ENCODE data around the gene HPSE2. TPM values are rescaled to one million over a fixed set of nuclear protein-coding genes. Genes with fewer than 3 reads are reported as not detected.

Gene HPSE2
- total and polyA plus RNA-seq, 7 experiments from 2014 or later = not detected

GRCh38 chr10:98608411-98608810 is 627.2 kb downstream of the HPSE2 start:
- POLR2A ChIA-PET = no interaction called here
- Mint-ChIP-seq H3K4me1 (no peaks in the 10 kb centered on the region), H3K36me3 (no peaks in the 10 kb centered on the region), H3K9me3 (peaks cover 0 to 4% (median 0%) of the 10 kb centered on the region in 11 donors), H3K27me3 (peaks cover 14 to 50% (median 32%) of the 10 kb centered on the region in 5 donors), H3K27ac (no peak overlapping the region), H3K4me3 (no peak overlapping the region)
- no peak overlapping the region for H3K27ac ChIP-seq (ENCODE audit: low read depth, low read length)
- DNase-seq (no peak), ATAC-seq (no peak)
- no peaks in the 10 kb centered on the region for H3K4me1 ChIP-seq (ENCODE audit: control insufficient read depth in 2 of 2, insufficient read depth in 2 of 2, low read length in 2 of 2)
- H3K9me3 ChIP-seq (ENCODE audit: control insufficient read depth in 2 of 3, low read length in 3 of 3) = no peaks in the 10 kb centered on the region
- H3K27me3 ChIP-seq (ENCODE audit: control insufficient read depth in 2 of 2, insufficient read depth in 2 of 2, low read length in 2 of 2) = peaks cover 0 to 2% of the 10 kb centered on the region in 2 donors
- H3K4me3 ChIP-seq (ENCODE audit: low read length) = no peak overlapping the region
- intact Hi-C loops (cut with micrococcal nuclease) = no loop called here
- CTCF ChIA-PET = no interaction called here
- H3K36me3 ChIP-seq (ENCODE audit: control insufficient read depth in 2 of 3, insufficient read depth in 3 of 3, low read length in 3 of 3) = no peaks in the 10 kb centered on the region

DNA sequence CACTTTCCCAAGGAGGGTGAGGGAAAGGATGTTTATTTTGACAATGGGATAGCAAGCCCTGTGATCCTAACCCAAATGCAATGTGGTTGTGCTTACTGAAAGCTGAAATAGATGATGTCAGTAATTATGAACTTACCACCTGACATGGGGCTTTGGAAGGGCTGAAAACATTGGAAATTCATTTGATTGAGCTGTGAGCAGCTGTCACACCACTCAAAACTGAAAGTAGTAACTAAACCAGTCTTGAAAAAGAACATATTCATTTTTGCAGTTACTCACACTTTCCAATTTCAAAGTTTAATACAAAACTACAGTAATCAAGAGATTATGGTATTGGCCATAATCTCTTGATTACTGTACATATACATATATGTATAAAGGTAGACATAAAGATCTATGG is 633.4 kb downstream of the HPSE2 start:
- Histone ChIP-seq H3K4me1 (ENCODE audit: control insufficient read depth in 2 of 2, insufficient read depth in 2 of 2, low read length in 2 of 2) (no peaks in the 10 kb centered on the region), H3K9me3 (ENCODE audit: control insufficient read depth in 2 of 3, low read length in 3 of 3) (no peaks in the 10 kb centered on the region), H3K27ac (ENCODE audit: low read depth, low read length) (no peak overlapping the region), H3K27me3 (ENCODE audit: control insufficient read depth in 2 of 2, insufficient read depth in 2 of 2, low read length in 2 of 2) (no peaks in the 10 kb centered on the region), H3K36me3 (ENCODE audit: control insufficient read depth in 2 of 3, insufficient read depth in 3 of 3, low read length in 3 of 3) (no peaks in the 10 kb centered on the region), H3K4me3 (ENCODE audit: low read length) (no peak overlapping the region)
- Mint-ChIP-seq H3K36me3 (peaks cover 0 to 6% (median 0%) of the 10 kb centered on the region in 5 donors), H3K27me3 (peaks cover 3 to 27% (median 20%) of the 10 kb centered on the region in 5 donors), H3K4me3 (no peak overlapping the region), H3K4me1 (no peaks in the 10 kb centered on the region), H3K9me3 (peaks cover 0 to 24% (median 7%) of the 10 kb centered on the region in 11 donors), H3K27ac (no peak overlapping the region)
- POLR2A ChIA-PET = no interaction called here
- no peak for DNase-seq
- no peak for ATAC-seq
- intact Hi-C loops (cut with micrococcal nuclease) = no loop called here
- CTCF ChIA-PET = no interaction called here

GRCh38 chr10:98599032-98599610 is 636.5 kb downstream of the HPSE2 start:
- Mint-ChIP-seq H3K27me3 (peaks cover 0 to 28% (median 12%) of the 10 kb centered on the region in 5 donors), H3K4me3 (no peak overlapping the region), H3K36me3 (peaks cover 0 to 6% (median 3%) of the 10 kb centered on the region in 5 donors), H3K9me3 (peaks cover 7 to 45% (median 12%) of the 10 kb centered on the region in 11 donors), H3K4me1 (no peaks in the 10 kb centered on the region), H3K27ac (no peak overlapping the region)
- Histone ChIP-seq H3K9me3 (ENCODE audit: control insufficient read depth in 2 of 3, low read length in 3 of 3) (no peaks in the 10 kb centered on the region), H3K4me3 (ENCODE audit: low read length) (no peak overlapping the region), H3K27ac (ENCODE audit: low read depth, low read length) (no peak overlapping the region), H3K27me3 (ENCODE audit: control insufficient read depth in 2 of 2, insufficient read depth in 2 of 2, low read length in 2 of 2) (no peaks in the 10 kb centered on the region), H3K36me3 (ENCODE audit: control insufficient read depth in 2 of 3, insufficient read depth in 3 of 3, low read length in 3 of 3) (no peaks in the 10 kb centered on the region), H3K4me1 (ENCODE audit: control insufficient read depth in 2 of 2, insufficient read depth in 2 of 2, low read length in 2 of 2) (no peaks in the 10 kb centered on the region)
- intact Hi-C loops (cut with micrococcal nuclease) = no loop called here
- ChIA-PET POLR2A (no interaction called here), CTCF (no interaction called here)
- DNase-seq (no peak), ATAC-seq (no peak)

DNA sequence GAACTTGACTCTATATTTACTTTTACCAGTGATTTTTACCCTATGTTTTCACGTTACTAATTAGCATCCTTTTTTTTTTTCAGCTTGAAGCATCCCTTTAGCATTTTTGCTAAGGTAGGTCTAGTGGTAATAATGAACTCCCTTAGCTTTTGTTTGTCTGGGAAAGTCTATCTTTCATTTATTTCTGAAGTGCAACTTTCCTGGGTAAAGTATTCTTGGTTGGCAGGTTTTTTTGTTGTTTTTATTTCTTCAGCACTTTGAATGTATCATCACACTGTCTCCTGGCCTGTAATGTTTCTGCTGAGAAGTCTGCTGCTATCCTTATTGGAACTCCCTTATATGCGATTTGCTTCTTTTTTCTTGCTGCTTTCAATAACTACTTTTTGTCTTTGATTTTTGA is 639.2 kb downstream of the HPSE2 start:
- Mint-ChIP-seq H3K9me3 (peaks cover 6 to 45% (median 12%) of the 10 kb centered on the region in 11 donors), H3K27ac (no peak overlapping the region), H3K36me3 (peaks cover 0 to 6% (median 3%) of the 10 kb centered on the region in 5 donors), H3K27me3 (peaks cover 0 to 17% (median 10%) of the 10 kb centered on the region in 5 donors), H3K4me1 (no peaks in the 10 kb centered on the region), H3K4me3 (no peak overlapping the region)
- Histone ChIP-seq H3K36me3 (ENCODE audit: control insufficient read depth in 2 of 3, insufficient read depth in 3 of 3, low read length in 3 of 3) (no peaks in the 10 kb centered on the region), H3K4me1 (ENCODE audit: control insufficient read depth in 2 of 2, insufficient read depth in 2 of 2, low read length in 2 of 2) (no peaks in the 10 kb centered on the region), H3K9me3 (ENCODE audit: control insufficient read depth in 2 of 3, low read length in 3 of 3) (no peaks in the 10 kb centered on the region), H3K27ac (ENCODE audit: low read depth, low read length) (no peak overlapping the region), H3K27me3 (ENCODE audit: control insufficient read depth in 2 of 2, insufficient read depth in 2 of 2, low read length in 2 of 2) (no peaks in the 10 kb centered on the region), H3K4me3 (ENCODE audit: low read length) (no peak overlapping the region)
- ChIA-PET POLR2A (no interaction called here), CTCF (no interaction called here)
- DNase-seq = no peak
- intact Hi-C loops (cut with micrococcal nuclease) = no loop called here
- no peak for ATAC-seq

- intact Hi-C loops (cut with micrococcal nuclease) = no loop called here
- CTCF ChIA-PET = no interaction called here
- Mint-ChIP-seq H3K27me3 (peaks cover 0 to 9% (median 5%) of the 10 kb centered on the region in 5 donors), H3K4me1 (no peaks in the 10 kb centered on the region), H3K27ac (no peak overlapping the region), H3K9me3 (peaks cover 0 to 5% (median 0%) of the 10 kb centered on the region in 11 donors), H3K36me3 (peaks cover 0 to 3% (median 0%) of the 10 kb centered on the region in 5 donors), H3K4me3 (no peak overlapping the region)
- Histone ChIP-seq H3K36me3 (ENCODE audit: control insufficient read depth in 2 of 3, insufficient read depth in 3 of 3, low read length in 3 of 3) (no peaks in the 10 kb centered on the region), H3K4me3 (ENCODE audit: low read length) (no peak overlapping the region), H3K9me3 (ENCODE audit: control insufficient read depth in 2 of 3, low read length in 3 of 3) (no peaks in the 10 kb centered on the region), H3K27me3 (ENCODE audit: control insufficient read depth in 2 of 2, insufficient read depth in 2 of 2, low read length in 2 of 2) (no peaks in the 10 kb centered on the region), H3K4me1 (ENCODE audit: control insufficient read depth in 2 of 2, insufficient read depth in 2 of 2, low read length in 2 of 2) (no peaks in the 10 kb centered on the region), H3K27ac (ENCODE audit: low read depth, low read length) (no peak overlapping the region)
- ATAC-seq = no peak
- POLR2A ChIA-PET = no interaction called here
- no peak for DNase-seq
Observed at GRCh38 chr10:98589691-98590090, 646.0 kb downstream of the HPSE2 start.

- ATAC-seq (no peak), DNase-seq (no peak)
- H3K27ac ChIP-seq (ENCODE audit: low read depth, low read length) = no peak overlapping the region
- Mint-ChIP-seq H3K27ac (no peak overlapping the region), H3K9me3 (no peaks in the 10 kb centered on the region), H3K4me3 (no peak overlapping the region), H3K27me3 (peaks cover 5 to 15% (median 7%) of the 10 kb centered on the region in 5 donors), H3K4me1 (no peaks in the 10 kb centered on the region), H3K36me3 (no peaks in the 10 kb centered on the region)
- no peaks in the 10 kb centered on the region for H3K4me1 ChIP-seq (ENCODE audit: control insufficient read depth in 2 of 2, insufficient read depth in 2 of 2, low read length in 2 of 2)
- intact Hi-C loops (cut with micrococcal nuclease) = no loop called here
- H3K4me3 ChIP-seq (ENCODE audit: low read length) = no peak overlapping the region
- no peaks in the 10 kb centered on the region for H3K27me3 ChIP-seq (ENCODE audit: control insufficient read depth in 2 of 2, insufficient read depth in 2 of 2, low read length in 2 of 2)
- no peaks in the 10 kb centered on the region for H3K36me3 ChIP-seq (ENCODE audit: control insufficient read depth in 2 of 3, insufficient read depth in 3 of 3, low read length in 3 of 3)
- CTCF ChIA-PET = no interaction called here
- H3K9me3 ChIP-seq (ENCODE audit: control insufficient read depth in 2 of 3, low read length in 3 of 3) = no peaks in the 10 kb centered on the region
- POLR2A ChIA-PET = no interaction called here
Observed at GRCh38 chr10:98589007-98589406, 646.6 kb downstream of the HPSE2 start.

GRCh38 chr10:98587156-98587837 is 648.4 kb downstream of the HPSE2 start:
- no peaks in the 10 kb centered on the region for H3K4me1 Mint-ChIP-seq
- H3K4me3 Mint-ChIP-seq = no peak overlapping the region
- H3K9me3 ChIP-seq (ENCODE audit: control insufficient read depth in 2 of 3, low read length in 3 of 3) = no peaks in the 10 kb centered on the region
- H3K4me3 ChIP-seq (ENCODE audit: low read length) = no peak overlapping the region
- no peaks in the 10 kb centered on the region for H3K27me3 ChIP-seq (ENCODE audit: control insufficient read depth in 2 of 2, insufficient read depth in 2 of 2, low read length in 2 of 2)
- DNase-seq (no peak), ATAC-seq (no peak)
- POLR2A ChIA-PET = no interaction called here
- H3K27ac ChIP-seq (ENCODE audit: low read depth, low read length) = no peak overlapping the region
- H3K27me3 Mint-ChIP-seq = peaks cover 5 to 25% (median 22%) of the 10 kb centered on the region in 5 donors
- no peak overlapping the region for H3K27ac Mint-ChIP-seq
- no peaks in the 10 kb centered on the region for H3K36me3 Mint-ChIP-seq
- intact Hi-C loops (cut with micrococcal nuclease) = no loop called here
- H3K36me3 ChIP-seq (ENCODE audit: control insufficient read depth in 2 of 3, insufficient read depth in 3 of 3, low read length in 3 of 3) = no peaks in the 10 kb centered on the region
- CTCF ChIA-PET = no interaction called here
- H3K4me1 ChIP-seq (ENCODE audit: control insufficient read depth in 2 of 2, insufficient read depth in 2 of 2, low read length in 2 of 2) = no peaks in the 10 kb centered on the region
- no peaks in the 10 kb centered on the region for H3K9me3 Mint-ChIP-seq
